Pulmonary artery endothelial cell (primary cell): ENCODE results near the gene AHCYL2. TPM values are rescaled to one million over a fixed set of nuclear protein-coding genes. Genes with fewer than 3 reads are reported as not detected.
"Not testable (repeated sequence)": the region's sequence is repeated elsewhere in the genome, so short reads cannot be mapped to it uniquely, and the experiment has no call there.

Experiments
- DNase-seq: peaks from one replicate; pipeline ENCODE4 v3.0.0-alpha.2; 2011; ENCODE audit warnings: low read depth, low spot score
- total RNA-seq: library from RNA; depleted of rRNA; stranded (reverse); fragments of >200 nt; gene quantifications from 2 replicates; pipeline ENCODE4 v1.2.3, GENCODE V29; 2014

Gene AHCYL2
- total RNA-seq, 1 donor from 2014 or later = 7.7 TPM

DNA sequence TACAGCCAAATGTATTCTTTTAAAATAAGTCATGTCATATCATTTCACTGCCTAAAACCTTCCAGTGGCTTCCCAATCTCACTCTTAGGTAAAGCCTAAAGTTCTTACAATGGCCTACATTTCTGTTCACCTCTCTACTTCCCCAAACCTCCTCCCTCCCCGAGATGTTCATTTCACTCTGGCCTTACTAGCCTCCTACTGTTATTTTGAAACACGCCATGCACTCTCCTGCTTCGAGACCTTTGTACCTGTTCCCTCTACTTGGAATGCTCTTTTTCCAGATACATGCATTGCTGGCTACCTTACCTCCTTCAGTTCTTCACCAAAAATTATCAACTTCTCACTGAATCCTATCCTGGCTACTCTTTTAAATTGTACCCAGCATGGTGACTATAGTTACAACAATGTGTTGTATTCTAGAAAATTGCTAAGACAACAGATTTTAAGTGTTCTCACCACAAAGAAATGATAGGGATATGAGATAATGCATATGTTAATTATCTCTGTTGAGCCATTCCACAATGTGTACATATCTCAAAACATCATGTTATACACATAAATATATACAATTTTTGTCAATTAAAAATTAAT lies 158.8 kb downstream of the AHCYL2 start:
- DNase-seq = no peak

- DNase-seq = no peak
Measured at GRCh38 chr7:129385116-129385515, 160.3 kb downstream of the AHCYL2 start.

- DNase-seq = no peak
Measured at GRCh38 chr7:129385598-129385997, 160.8 kb downstream of the AHCYL2 start.

DNA sequence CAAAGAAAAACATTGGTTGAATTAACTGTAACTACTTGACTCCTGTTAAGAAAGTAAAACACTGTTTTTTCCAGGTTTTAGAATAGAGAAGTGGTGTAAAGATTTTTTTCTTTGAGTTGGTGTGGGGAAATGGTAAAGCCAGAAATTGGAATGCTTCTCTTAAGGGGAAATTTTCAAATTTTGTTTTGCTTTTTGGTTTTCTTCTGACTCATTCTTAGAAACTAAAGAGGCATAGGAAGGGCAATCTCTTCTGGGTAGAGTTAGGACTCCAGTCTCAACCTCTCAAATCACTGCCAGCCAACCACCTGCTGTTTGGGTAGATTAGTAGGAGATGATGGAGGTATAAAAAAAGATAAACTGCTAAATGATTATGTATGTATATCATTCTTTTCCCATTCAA lies 161.7 kb downstream of the AHCYL2 start:
- no peak for DNase-seq

DNA sequence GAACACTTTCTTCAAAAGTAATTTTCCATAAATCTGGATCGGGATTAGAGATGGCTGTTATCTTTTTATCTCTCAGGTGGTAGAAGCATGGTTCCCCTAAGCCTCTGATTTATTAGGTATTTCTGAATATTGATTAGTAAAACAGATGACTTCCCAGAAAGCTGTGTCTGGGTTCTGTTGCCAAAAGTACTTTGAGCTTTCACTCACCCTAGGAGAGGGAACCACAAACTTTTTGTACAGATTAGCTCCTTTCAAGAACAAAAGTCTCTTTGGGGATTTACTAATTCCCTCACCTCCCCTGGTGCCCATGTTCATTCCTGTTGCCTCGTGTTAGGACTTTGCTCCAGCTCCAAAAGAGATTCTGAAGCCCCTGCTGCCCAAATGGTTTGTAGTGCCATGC lies 162.7 kb downstream of the AHCYL2 start:
- DNase-seq = no peak

DNA sequence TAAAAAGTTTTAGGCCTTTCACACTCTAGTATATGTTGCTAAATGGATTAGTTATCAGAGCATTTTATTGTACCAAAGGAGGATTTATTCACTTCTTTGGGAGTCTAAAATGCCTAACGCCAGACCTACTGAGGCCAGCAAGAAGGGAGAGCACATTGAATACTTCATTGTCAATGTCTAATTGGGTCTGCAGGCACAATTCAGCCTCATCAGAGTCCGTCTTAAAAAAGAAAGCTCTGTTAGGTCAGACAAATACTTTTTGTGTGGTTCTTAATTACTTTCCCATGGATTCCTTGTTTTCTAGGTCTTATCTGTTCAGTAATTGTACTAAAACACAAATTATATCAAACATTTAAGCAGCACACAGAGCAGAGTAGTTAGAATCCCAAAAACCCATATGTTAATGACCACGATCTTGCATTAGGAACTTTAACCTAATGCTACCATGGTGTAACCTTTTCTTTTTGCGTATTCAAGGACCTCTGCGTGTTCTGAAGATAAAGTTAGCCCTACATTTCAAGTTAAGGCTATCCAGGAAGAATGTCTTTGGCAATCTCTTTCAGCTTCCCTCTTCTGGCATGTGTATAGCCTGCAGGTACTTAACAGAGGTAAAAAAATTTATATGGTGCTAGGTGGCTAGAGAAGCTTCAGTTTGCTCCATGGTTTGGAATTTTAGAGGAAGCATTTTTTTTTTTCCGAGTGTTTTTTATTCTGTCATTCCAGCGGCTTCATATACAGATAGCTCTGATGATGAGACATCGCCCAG lies 163.7 kb downstream of the AHCYL2 start:
- no peak for DNase-seq

DNA sequence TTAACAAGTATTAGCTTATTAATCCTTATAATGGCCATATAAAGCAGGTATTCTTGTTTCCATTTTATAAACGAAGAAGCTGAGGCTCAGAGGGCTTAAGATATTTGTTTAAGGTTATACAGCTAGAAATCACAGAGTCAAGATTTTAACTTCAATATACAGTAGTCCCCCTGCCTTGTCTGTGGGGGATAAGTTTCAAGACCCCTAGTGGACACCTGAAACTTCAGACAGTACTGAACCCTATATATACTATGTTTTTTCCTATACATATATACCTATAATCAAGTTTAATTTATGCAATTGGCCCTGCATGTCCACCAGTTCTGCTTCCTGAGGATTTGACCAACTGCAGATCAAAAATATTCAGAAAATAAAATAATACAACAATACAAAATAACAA lies 165.0 kb downstream of the AHCYL2 start:
- no peak for DNase-seq

DNA sequence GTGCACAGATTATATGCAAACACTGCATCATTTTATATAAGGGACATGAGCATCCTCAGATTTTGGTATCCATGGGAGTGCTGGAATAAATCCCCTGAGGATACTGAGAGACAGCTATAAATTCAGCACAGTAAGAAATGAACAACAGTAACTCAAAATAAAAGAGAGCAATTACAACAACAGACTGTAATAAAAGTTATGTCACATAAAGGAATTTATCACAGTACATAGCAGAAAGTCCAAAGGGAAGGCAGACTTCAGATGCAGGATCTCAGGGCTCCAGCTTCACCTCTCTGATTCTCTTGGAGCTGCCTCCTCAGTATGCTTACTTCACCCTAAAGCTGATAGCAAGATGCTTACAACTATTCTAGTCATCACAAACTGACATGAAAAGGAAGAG lies 165.5 kb downstream of the AHCYL2 start:
- DNase-seq = no peak

GRCh38 chr7:129391546-129392171 lies 166.8 kb downstream of the AHCYL2 start:
- DNase-seq = no peak

GRCh38 chr7:129393255-129393654 lies 168.4 kb downstream of the AHCYL2 start:
- DNase-seq = no peak

- no peak for DNase-seq
Measured at GRCh38 chr7:129394101-129394500, 169.3 kb downstream of the AHCYL2 start.

DNA sequence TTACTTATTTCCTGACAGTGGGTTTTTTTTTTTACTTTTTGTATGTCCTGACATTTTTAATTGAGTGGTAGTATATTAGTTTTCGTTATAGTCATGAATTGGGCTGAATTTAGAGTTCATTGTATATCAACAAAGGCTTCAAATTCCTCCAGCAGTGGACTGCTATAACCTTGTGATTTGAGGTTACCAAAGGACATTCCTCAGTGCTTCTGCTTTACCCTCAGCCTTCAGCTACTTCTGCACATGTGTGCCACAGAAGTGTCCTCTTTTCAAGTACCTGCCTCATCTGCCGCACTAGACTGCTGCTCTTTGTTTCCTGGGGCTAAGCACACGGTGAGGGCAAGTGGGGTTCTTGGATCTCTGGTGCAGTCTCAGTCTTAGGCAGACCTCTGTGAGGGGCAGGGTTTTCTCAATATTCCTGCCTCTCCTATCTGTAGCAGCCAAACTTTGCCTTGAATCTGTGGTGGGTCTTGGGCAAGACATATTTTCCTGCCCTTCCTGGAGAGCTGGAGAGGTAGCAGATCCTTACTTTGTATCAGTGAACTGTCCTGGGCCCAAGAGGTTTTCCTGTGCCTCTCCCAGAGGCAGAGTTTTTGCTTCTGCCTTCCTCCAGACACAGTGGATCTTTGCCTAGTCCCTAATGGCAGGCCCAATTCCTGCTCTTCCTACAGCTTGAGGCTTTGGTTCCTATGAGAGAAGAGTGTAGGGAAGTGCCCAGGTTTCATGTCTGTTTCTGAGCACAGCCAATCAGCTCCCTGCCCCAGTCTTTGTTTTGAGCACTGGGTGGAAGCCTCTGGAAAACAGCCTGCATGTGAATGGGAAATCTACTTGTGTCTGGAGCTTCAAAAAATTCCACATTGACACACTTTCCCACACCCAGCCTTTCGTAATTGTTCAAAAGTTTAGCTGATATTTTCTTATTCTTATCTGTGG lies 170.4 kb downstream of the AHCYL2 start:
- no peak for DNase-seq

DNA sequence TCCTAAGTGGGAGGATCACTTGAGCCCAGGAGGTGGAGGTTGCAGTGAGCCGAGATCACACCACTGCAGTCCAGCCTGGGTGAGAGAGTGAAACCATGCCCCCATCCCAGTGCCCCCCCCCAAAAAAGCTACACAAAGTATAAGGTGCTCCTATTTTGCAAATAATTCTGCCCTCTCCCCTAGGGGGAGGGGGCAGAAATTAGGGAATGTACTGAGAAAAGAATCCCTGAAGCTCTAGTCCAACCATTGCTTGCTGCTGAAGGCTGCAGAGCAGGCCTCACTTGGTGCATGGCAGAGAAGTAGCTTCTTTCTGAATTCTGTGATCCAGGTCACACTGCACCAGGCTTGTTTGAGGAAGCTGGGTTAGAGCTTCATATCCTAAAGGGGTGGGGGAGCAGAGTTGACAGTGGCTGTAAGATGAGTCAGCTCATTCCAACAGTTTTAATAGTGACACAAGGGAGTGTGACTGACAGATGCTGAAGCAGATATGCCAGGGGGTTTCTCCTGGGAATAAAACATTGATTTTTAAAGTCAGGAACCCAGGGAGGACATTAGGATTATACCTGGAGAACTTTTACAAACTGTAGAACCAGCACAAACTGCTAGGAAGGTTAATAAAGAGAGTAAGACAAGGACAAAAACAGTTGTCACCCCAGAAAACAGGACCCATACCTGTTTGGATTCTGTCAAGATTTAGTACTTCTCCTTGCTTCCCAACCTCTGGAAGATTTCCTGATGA lies 176.6 kb downstream of the AHCYL2 start:
- DNase-seq = no peak

DNA sequence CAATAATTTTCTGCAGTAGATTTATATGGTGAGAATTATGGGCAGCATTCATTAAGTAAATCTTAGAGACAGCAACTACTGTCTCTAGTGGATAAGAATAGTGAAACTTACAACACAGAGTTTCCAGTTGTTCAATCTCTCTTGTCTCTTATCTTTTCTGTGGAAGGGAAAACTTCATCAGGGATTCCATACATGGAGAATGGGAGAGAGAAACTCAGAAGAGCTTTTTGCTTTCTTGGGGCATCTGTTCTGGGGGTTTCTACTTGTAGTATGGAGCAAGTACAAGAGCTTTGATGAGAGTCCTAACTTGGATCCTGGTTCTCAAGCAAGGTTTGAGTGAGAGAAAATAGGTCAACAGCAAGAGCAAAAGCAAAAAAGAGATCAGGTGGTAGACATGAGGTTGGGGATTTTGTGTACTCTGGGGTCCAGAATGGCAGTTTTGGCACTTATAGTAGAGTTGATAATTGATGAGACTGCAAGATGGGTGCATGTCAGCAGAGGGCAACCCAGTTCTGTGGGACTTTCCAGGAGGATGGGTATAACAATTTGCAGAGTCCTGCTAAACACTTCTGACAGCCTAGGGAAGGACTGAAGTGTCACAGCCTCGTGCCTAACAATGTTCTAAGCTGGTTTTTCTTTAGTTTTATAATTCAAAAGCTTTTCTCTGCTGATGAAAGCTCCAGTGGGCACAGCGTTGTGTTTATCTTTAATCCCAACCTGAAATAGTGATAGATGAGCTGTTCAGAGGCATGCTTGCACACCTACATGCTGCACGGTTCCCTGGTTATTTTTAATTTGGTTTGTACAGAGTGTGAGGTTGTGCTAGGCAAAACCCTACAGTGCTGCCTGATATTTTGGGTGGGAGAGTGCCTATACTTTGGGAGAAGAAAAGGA lies 177.4 kb downstream of the AHCYL2 start:
- no peak for DNase-seq

GRCh38 chr7:129405527-129405926 lies 180.7 kb downstream of the AHCYL2 start:
- DNase-seq = no peak

DNA sequence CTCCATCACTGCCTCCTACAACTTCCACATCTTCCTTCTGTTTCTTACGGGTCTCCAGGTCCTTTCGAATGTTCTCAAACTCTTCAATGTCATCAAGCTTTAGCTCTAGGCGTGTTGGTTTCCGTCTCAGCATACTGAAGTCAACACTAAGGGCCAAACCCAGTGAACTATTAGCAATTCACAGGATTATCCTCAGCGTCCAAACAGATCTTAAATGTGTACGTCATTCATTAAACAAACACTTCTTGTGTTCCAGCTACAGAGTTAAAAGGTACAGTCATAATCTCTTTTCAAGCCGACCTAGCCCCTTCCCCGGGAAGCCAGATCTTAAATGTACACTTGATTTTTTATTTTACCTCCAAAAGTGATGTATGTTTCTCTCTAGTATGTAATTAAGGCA lies 185.4 kb downstream of the AHCYL2 start:
- not testable (repeated sequence) for DNase-seq

- DNase-seq = no peak
Measured at GRCh38 chr7:129412501-129412900, 187.7 kb downstream of the AHCYL2 start.

DNA sequence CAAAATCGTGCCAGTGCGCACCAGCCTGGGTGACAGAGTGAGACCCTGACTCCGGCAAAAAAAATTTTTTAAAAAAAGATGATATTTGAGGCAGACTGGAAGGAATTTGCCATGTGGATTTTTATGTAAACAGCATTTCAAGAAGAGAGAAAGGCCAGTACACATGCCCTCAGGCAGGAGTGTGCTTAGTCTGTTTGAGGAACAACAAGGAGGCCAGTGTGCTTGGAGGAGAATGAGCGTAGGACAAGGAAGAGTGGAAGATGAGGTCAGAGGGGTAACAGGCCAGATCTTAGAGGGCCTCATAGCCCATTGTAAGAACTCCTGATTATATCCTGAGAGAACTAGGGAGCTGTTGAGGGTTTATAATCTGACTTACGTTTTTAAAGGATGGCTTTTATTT lies 192.2 kb downstream of the AHCYL2 start:
- no peak for DNase-seq

- DNase-seq = no peak
Measured at GRCh38 chr7:129421717-129422250, 197.0 kb downstream of the AHCYL2 start.

GRCh38 chr7:129422727-129423126 lies 197.9 kb downstream of the AHCYL2 start:
- no peak for DNase-seq
